ENCODE results near the gene PLEKHA1. TPM values are rescaled to one million over a fixed set of nuclear protein-coding genes. Genes with fewer than 3 reads are reported as not detected.

The PLEKHA1 gene
- total and polyA plus RNA-seq, 2 of the 13 experiments (the other 11 are each of a cell fraction or from before 2014, with no cell fraction given) = 32.2 to 53.3 TPM

DNA sequence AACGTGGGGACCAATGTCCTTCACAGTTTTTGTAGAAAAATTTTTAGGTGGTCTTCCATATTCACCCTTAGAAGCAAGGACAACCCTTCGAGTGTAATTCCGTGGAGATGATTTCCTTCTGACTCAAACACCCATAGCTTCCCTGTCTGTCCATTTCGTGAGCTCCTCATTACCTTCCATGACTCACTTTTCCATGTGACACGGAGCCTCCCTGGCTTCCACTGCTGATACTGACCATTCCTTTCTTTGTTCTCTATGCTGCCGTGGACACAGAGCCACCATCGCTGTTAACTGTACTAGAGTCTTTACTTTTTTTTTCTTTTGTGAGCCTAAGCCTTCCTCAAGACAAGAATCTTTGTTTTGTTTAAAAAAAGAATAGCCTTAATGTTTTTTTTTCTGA is 67.5 kb downstream of the PLEKHA1 start:
- Histone ChIP-seq H3K4me3 (replicated peaks in 1 of 3; ENCODE audit: insufficient read depth in 1 of 3, low read depth in 2 of 3, low read length in 3 of 3) (no peak overlapping the region), H3K36me3 (replicated peaks in 1 of 2; ENCODE audit: control insufficient read depth in 1 of 2, insufficient read depth in 2 of 2, low read length in 2 of 2) (no peaks in the 10 kb centered on the region), H3K79me2 (ENCODE audit: insufficient read depth, low read length) (no peaks in the 10 kb centered on the region), H4K20me1 (ENCODE audit: insufficient read depth, low read length) (no peaks in the 10 kb centered on the region), H2AFZ (ENCODE audit: low read length) (no peak overlapping the region), H3K4me1 (ENCODE audit: insufficient read depth, low read length) (peaks cover 13% of the 10 kb centered on the region), H3K4me2 (ENCODE audit: low read depth, low read length) (no peak overlapping the region), H3K9me3 (ENCODE audit: low read length) (no peaks in the 10 kb centered on the region), H3K9ac (ENCODE audit: insufficient read depth, low read depth, low read length) (no peak overlapping the region), H3K27me3 (ENCODE audit: control insufficient read depth in 1 of 2, insufficient read depth in 2 of 2, low read length in 2 of 2) (no peaks in the 10 kb centered on the region), H3K27ac (ENCODE audit: extremely low read length, insufficient read depth, low read length) (no peak overlapping the region)
- WGBS (ENCODE audit: low lambda C conversion rate) = 8% methylated on average over 7 of the region's 7 CpGs
- POLR2A ChIA-PET = no interaction called here
- peak; percentile 64; the same call in 1 of the 2 replicates for TF ChIP-seq FOSL2 (CRISPR knock-in tag; IDR thresholded peaks at IDR 0.05)
- TF ChIP-seq, protein P1, sequence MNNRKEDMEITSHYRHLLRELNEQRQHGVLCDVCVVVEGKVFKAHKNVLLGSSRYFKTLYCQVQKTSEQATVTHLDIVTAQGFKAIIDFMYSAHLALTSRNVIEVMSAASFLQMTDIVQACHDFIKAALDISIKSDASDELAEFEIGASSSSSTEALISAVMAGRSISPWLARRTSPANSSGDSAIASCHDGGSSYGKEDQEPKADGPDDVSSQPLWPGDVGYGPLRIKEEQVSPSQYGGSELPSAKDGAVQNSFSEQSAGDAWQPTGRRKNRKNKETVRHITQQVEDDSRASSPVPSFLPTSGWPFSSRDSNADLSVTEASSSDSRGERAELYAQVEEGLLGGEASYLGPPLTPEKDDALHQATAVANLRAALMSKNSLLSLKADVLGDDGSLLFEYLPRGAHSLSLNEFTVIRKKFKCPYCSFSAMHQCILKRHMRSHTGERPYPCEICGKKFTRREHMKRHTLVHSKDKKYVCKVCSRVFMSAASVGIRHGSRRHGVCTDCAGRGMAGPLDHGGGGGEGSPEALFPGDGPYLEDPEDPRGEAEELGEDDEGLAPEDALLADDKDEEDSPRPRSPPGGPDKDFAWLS (CRISPR knock-in tag; IDR thresholded peaks at IDR 0.05; ENCODE audit: borderline replicate concordance) = no peak
- CTCF ChIA-PET (ENCODE audit: low intra/inter-chr PET ratio, low total read pairs) = no interaction called here
- no TSS peak for BruUV-seq (replicated peaks)
- ATAC-seq (peak; percentile 67), FAIRE-seq (no peak), DNase-seq (ENCODE audit: low spot score) (peak; percentile 16)
- intact Hi-C loops (cut with micrococcal nuclease; ENCODE audit: unreplicated experiment) = loop anchor here (10.0 kb wide), 1 partner anchor 123 kb away; the partner anchor contains the start of gene DMBT1
- in situ Hi-C loops (cut with HindIII; ENCODE audit: extremely low pct_ligation_motif_present, low pct_unique_long_range_greater_than_20kb) = no loop called here

DNA sequence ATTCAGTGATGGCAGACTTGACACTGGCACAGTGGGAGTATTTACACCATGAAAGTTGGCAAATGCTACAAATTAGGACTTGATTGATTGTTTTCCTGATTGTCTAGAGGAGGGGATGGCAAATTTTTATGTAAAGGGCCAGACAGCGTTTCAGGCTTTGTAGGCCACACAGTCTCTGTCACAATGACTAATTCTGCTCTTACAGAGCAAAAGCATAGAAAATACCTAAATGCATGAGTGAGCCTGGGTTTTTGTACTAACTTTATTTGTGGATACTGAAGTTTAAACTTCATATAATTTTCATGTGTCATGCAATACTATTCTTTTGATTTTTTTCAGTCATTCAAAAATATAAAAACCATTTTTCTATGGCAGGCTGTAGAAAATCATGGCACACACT is 71.0 kb downstream of the PLEKHA1 start:
- in situ Hi-C loops (cut with HindIII; ENCODE audit: extremely low pct_ligation_motif_present, low pct_unique_long_range_greater_than_20kb) = no loop called here
- ATAC-seq (no peak), DNase-seq (ENCODE audit: low spot score) (no peak), FAIRE-seq (no peak)
- Histone ChIP-seq H2AFZ (ENCODE audit: low read length) (no peak overlapping the region), H4K20me1 (ENCODE audit: insufficient read depth, low read length) (no peaks in the 10 kb centered on the region), H3K36me3 (replicated peaks in 1 of 2; ENCODE audit: control insufficient read depth in 1 of 2, insufficient read depth in 2 of 2, low read length in 2 of 2) (no peaks in the 10 kb centered on the region), H3K27me3 (ENCODE audit: control insufficient read depth in 1 of 2, insufficient read depth in 2 of 2, low read length in 2 of 2) (peaks cover 0 to 20% of the 10 kb centered on the region in 2 experiments; a peak in 3 of 5 replicates), H3K4me1 (ENCODE audit: insufficient read depth, low read length) (peaks cover 13% of the 10 kb centered on the region), H3K27ac (ENCODE audit: extremely low read length, insufficient read depth, low read length) (no peak overlapping the region), H3K4me3 (replicated peaks in 1 of 3; ENCODE audit: insufficient read depth in 1 of 3, low read depth in 2 of 3, low read length in 3 of 3) (no peak overlapping the region), H3K79me2 (ENCODE audit: insufficient read depth, low read length) (no peaks in the 10 kb centered on the region), H3K9me3 (ENCODE audit: low read length) (no peaks in the 10 kb centered on the region), H3K9ac (ENCODE audit: insufficient read depth, low read depth, low read length) (no peak overlapping the region), H3K4me2 (ENCODE audit: low read depth, low read length) (no peak overlapping the region)
- intact Hi-C loops (cut with micrococcal nuclease; ENCODE audit: unreplicated experiment) = loop anchor here (10.0 kb wide), 1 partner anchor 119 kb away; the partner anchor contains the start of gene DMBT1
- 0% methylated on average over 1 of the region's 1 CpG for WGBS (ENCODE audit: low lambda C conversion rate)
- CTCF ChIA-PET (ENCODE audit: low intra/inter-chr PET ratio, low total read pairs) = no interaction called here
- POLR2A ChIA-PET = no interaction called here
- no TSS peak for BruUV-seq (replicated peaks)
- TF ChIP-seq, protein P2, sequence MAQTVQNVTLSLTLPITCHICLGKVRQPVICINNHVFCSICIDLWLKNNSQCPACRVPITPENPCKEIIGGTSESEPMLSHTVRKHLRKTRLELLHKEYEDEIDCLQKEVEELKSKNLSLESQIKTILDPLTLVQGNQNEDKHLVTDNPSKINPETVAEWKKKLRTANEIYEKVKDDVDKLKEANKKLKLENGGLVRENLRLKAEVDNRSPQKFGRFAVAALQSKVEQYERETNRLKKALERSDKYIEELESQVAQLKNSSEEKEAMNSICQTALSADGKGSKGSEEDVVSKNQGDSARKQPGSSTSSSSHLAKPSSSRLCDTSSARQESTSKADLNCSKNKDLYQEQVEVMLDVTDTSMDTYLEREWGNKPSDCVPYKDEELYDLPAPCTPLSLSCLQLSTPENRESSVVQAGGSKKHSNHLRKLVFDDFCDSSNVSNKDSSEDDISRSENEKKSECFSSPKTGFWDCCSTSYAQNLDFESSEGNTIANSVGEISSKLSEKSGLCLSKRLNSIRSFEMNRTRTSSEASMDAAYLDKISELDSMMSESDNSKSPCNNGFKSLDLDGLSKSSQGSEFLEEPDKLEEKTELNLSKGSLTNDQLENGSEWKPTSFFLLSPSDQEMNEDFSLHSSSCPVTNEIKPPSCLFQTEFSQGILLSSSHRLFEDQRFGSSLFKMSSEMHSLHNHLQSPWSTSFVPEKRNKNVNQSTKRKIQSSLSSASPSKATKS (CRISPR knock-in tag; IDR thresholded peaks at IDR 0.05) = no peak
- TF ChIP-seq NAIF1 (CRISPR knock-in tag; IDR thresholded peaks at IDR 0.05; ENCODE audit: borderline replicate concordance) = no peak
- TF ChIP-seq ESRRA (CRISPR knock-in tag; IDR thresholded peaks at IDR 0.05; ENCODE audit: low read depth) = no peak
- no peak for TF ChIP-seq ZNF138 (CRISPR knock-in tag; IDR thresholded peaks at IDR 0.05; ENCODE audit: low read depth)
- no peak for TF ChIP-seq ZBTB42 (CRISPR knock-in tag; IDR thresholded peaks at IDR 0.05)
- TF ChIP-seq ATF7-NPFF (CRISPR knock-in tag; IDR thresholded peaks at IDR 0.05; ENCODE audit: low read depth) = no peak
- no peak for TF ChIP-seq PPARG (CRISPR knock-in tag; conservative IDR thresholded peaks at IDR 0.05)
- no peak for TF ChIP-seq ERF (CRISPR knock-in tag; IDR thresholded peaks at IDR 0.05)
- no peak for TF ChIP-seq ZNF383 (CRISPR knock-in tag; IDR thresholded peaks at IDR 0.05; ENCODE audit: borderline replicate concordance)
- no peak for TF ChIP-seq NFE2L2 (IDR thresholded peaks at IDR 0.05; ENCODE audit: low read length)
- no peak for TF ChIP-seq KLF15 (CRISPR knock-in tag; IDR thresholded peaks at IDR 0.05; ENCODE audit: borderline replicate concordance)
